H9 (cell line): ENCODE data around the gene PIK3R5. TPM values are rescaled to one million over a fixed set of nuclear protein-coding genes. Genes with fewer than 3 reads are reported as not detected.

Source experiments
- DNase-seq: peaks from one replicate; pipeline ENCODE4 v3.0.0-alpha.2; 2017
- H2AFZ ChIP-seq: one replicate; pipeline ENCODE4 v1.6.1; 2013; ENCODE audit warnings: mild to moderate bottlenecking, low read length, control low read depth, moderate library complexity
- H2AK5ac ChIP-seq: 2 replicates; pipeline ENCODE4 v1.6.1; 2013; ENCODE audit warnings: low read length, control low read depth, mixed read lengths; ENCODE audit not compliant: insufficient read length
- H2BK120ac ChIP-seq: one replicate; pipeline ENCODE4 v1.6.1; 2013; ENCODE audit warnings: low read depth, mild to moderate bottlenecking, low read length, control low read depth, inconsistent platforms; ENCODE audit not compliant: poor library complexity, severe bottlenecking
- H2BK12ac ChIP-seq: 2 replicates; pipeline ENCODE4 v1.6.1; 2013; ENCODE audit warnings: low read length, control low read depth, mixed read lengths, low read depth; ENCODE audit not compliant: insufficient read length
- H2BK15ac ChIP-seq: 2 replicates; pipeline ENCODE4 v1.6.1; 2013; ENCODE audit warnings: low read depth, low read length, control low read depth
- H2BK20ac ChIP-seq: one replicate; pipeline ENCODE4 v1.6.1; 2013; ENCODE audit warnings: low read depth, mild to moderate bottlenecking, low read length, control low read depth, inconsistent platforms; ENCODE audit not compliant: poor library complexity, severe bottlenecking
- H2BK5ac ChIP-seq: 2 replicates; pipeline ENCODE4 v1.6.1; 2013; ENCODE audit warnings: low read length, control low read depth, mixed read lengths; ENCODE audit not compliant: insufficient read length
- H3K14ac ChIP-seq: 2 replicates; pipeline ENCODE4 v1.6.1; 2013; ENCODE audit warnings: low read length, control low read depth; ENCODE audit not compliant: insufficient read depth
- H3K18ac ChIP-seq: 2 replicates; pipeline ENCODE4 v1.6.1; 2013; ENCODE audit warnings: low read depth, mild to moderate bottlenecking, mixed read lengths, low read length, control low read depth; ENCODE audit not compliant: insufficient read length
- H3K23ac ChIP-seq: 2 replicates; pipeline ENCODE4 v1.6.1; 2013; ENCODE audit warnings: low read length, control low read depth, mixed read lengths, low read depth; ENCODE audit not compliant: insufficient read length
- H3K23me2 ChIP-seq: 2 replicates; pipeline ENCODE4 v1.6.1; 2013; ENCODE audit warnings: low read depth, mild to moderate bottlenecking, mixed read lengths, low read length, control low read depth; ENCODE audit not compliant: insufficient read length, poor library complexity, severe bottlenecking
- H3K27ac ChIP-seq: 2 replicates; pipeline ENCODE4 v1.5.1; 2013; ENCODE audit warnings: low read length, control low read depth, mixed read lengths, low read depth; ENCODE audit not compliant: insufficient read length
- H3K27me3 ChIP-seq: 2 replicates; pipeline ENCODE4 v1.6.1; 2013; ENCODE audit warnings: low read length, control low read depth, inconsistent platforms; ENCODE audit not compliant: insufficient read depth
- H3K4ac ChIP-seq: 2 replicates; pipeline ENCODE4 v1.6.1; 2013; ENCODE audit warnings: low read depth, mild to moderate bottlenecking, control low read depth, inconsistent platforms, low read length, moderate library complexity
- H3K4me1 ChIP-seq: 2 replicates; pipeline ENCODE4 v1.6.1; 2013; ENCODE audit warnings: low read length, control low read depth, inconsistent platforms; ENCODE audit not compliant: insufficient read depth
- H3K4me2 ChIP-seq: 2 replicates; pipeline ENCODE4 v1.6.1; 2013; ENCODE audit warnings: low read length, control low read depth, mixed read lengths; ENCODE audit not compliant: insufficient read length, insufficient read depth
- H3K56ac ChIP-seq: 2 replicates; pipeline ENCODE4 v1.6.1; 2013; ENCODE audit warnings: low read depth, mild to moderate bottlenecking, mixed read lengths, low read length, control low read depth; ENCODE audit not compliant: insufficient read length
- H3K79me1 ChIP-seq: 2 replicates; pipeline ENCODE4 v1.6.1; 2013; ENCODE audit warnings: low read depth, mild to moderate bottlenecking, moderate library complexity, low read length, control low read depth, inconsistent platforms; ENCODE audit not compliant: insufficient read depth, poor library complexity, severe bottlenecking
- H3K79me2 ChIP-seq: 2 replicates; pipeline ENCODE4 v1.6.1; 2013; ENCODE audit warnings: low read length, control low read depth, inconsistent platforms; ENCODE audit not compliant: insufficient read depth
- H3K9ac ChIP-seq: 2 replicates; pipeline ENCODE4 v1.6.1; 2013; ENCODE audit warnings: low read length, control low read depth, mixed read lengths; ENCODE audit not compliant: insufficient read length; ENCODE audit errors: extremely low read depth
- H3K9me3 ChIP-seq: one replicate; pipeline ENCODE4 v1.6.1; 2013; ENCODE audit warnings: low read depth, low read length, inconsistent platforms; ENCODE audit not compliant: control insufficient read depth
- H3T11ph ChIP-seq: one replicate; pipeline ENCODE4 v1.6.1; 2013; ENCODE audit warnings: mild to moderate bottlenecking, low read length, control low read depth, inconsistent platforms
- H4K20me1 ChIP-seq: one replicate; pipeline ENCODE4 v1.6.1; 2013; ENCODE audit not compliant: control insufficient read depth, insufficient read length, insufficient read depth
- H4K5ac ChIP-seq: 2 replicates; pipeline ENCODE4 v1.6.1; 2013; ENCODE audit warnings: low read depth, mild to moderate bottlenecking, mixed read lengths, low read length, control low read depth; ENCODE audit not compliant: insufficient read length
- H4K8ac ChIP-seq: replicated peaks from 2 replicates; pipeline ENCODE4 v1.6.1; 2013; ENCODE audit warnings: low read length, control low read depth, mixed read lengths, low read depth; ENCODE audit not compliant: insufficient read length
- H4K91ac ChIP-seq: 2 replicates; pipeline ENCODE4 v1.6.1; 2013; ENCODE audit warnings: low read depth, mild to moderate bottlenecking, moderate library complexity, mixed read lengths, low read length, control low read depth; ENCODE audit not compliant: insufficient read length
- H3K27ac Mint-ChIP-seq, 3 experiments: 2 replicates in 2 of 3; 3 replicates in 1 of 3; pipeline ENCODE4 v1.8.0; 2020 to 2021; ENCODE audit warnings: mixed read lengths in 3 of 3, mild to moderate bottlenecking in 1 of 3, moderate library complexity in 1 of 3
- H3K27me3 Mint-ChIP-seq: 2 replicates; pipeline ENCODE4 v1.8.0; 2021; ENCODE audit warnings: low read depth, mild to moderate bottlenecking, moderate library complexity, mixed read lengths
- H3K36me3 Mint-ChIP-seq, 3 experiments: 2 replicates in 2 of 3; 3 replicates in 1 of 3; pipeline ENCODE4 v1.8.0; 2020 to 2021; ENCODE audit warnings: low read depth in 3 of 3, mixed read lengths in 3 of 3; ENCODE audit not compliant: insufficient read depth in 1 of 3
- H3K4me1 Mint-ChIP-seq, 2 experiments: 2 replicates each; pipeline ENCODE4 v1.8.0; 2020; ENCODE audit warnings: mixed read lengths in 2 of 2
- H3K4me3 Mint-ChIP-seq, 2 experiments: 2 replicates in 1 of 2; 3 replicates in 1 of 2; pipeline ENCODE4 v1.8.0; 2020 to 2021; ENCODE audit warnings: mild to moderate bottlenecking in 2 of 2, mixed read lengths in 2 of 2, moderate library complexity in 1 of 2
- H3K9me3 Mint-ChIP-seq, 2 experiments: 2 replicates in 1 of 2; 3 replicates in 1 of 2; pipeline ENCODE4 v1.8.0; 2020; ENCODE audit warnings: mild to moderate bottlenecking in 2 of 2, mixed read lengths in 2 of 2, moderate library complexity in 1 of 2
- CTCF ChIP-seq: fragments of 200-600 bp; sonication (generic); conservative IDR thresholded peaks from 3 replicates; pipeline ENCODE4 v1.8.0; 2021; ENCODE audit warnings: antibody characterized with exemption, mild to moderate bottlenecking
- WGBS: extraction: QIAGEN DNeasy Blood & Tissue Kit; methylation state at CpG from one replicate; pipeline ENCODE4 v1.1.7; 2013; ENCODE audit warnings: missing lambda C conversion rate, low lambda C conversion rate, mixed read lengths; ENCODE audit not compliant: insufficient read length; ENCODE audit errors: extremely low coverage; 5-methylcytosine and 5-hydroxymethylcytosine counted together
- total RNA-seq: library from RNA; stranded (reverse); gene quantifications from 2 replicates; pipeline ENCODE4 v1.2.1, GENCODE V29; 2021

The PIK3R5 gene
- total RNA-seq, 1 experiment from 2014 or later: 1.4 TPM

- no peaks in the 10 kb centered on the region for H3K79me1 ChIP-seq
- Mint-ChIP-seq H3K27ac (no peak overlapping the region; a peak in 1 of 7 replicates), H3K36me3 (no peaks in the 10 kb centered on the region), H3K9me3 (no peaks in the 10 kb centered on the region), H3K4me1 (peaks cover 20 to 33% of the 10 kb centered on the region in 2 experiments), H3K4me3 (no peak overlapping the region; a peak in 1 of 5 replicates), H3K27me3 (peaks cover 7% of the 10 kb centered on the region)
- H3K4me1 ChIP-seq: no peaks in the 10 kb centered on the region
- no peak overlapping the region for H2BK15ac ChIP-seq
- no peak overlapping the region for H3T11ph ChIP-seq
- H2AFZ ChIP-seq: no peak overlapping the region
- DNase-seq: peak; percentile 31
- no peak overlapping the region for H2BK12ac ChIP-seq
- H3K18ac ChIP-seq: no peak overlapping the region
- H2AK5ac ChIP-seq: no peak overlapping the region
- H3K4me2 ChIP-seq: no peak overlapping the region
- H3K14ac ChIP-seq: no peak overlapping the region
- H2BK20ac ChIP-seq: no peak overlapping the region
- no peak overlapping the region for H4K8ac ChIP-seq
- no peak overlapping the region for H2BK5ac ChIP-seq
- no peak overlapping the region for H4K91ac ChIP-seq
- H4K5ac ChIP-seq: no peak overlapping the region
- no peak overlapping the region for H3K56ac ChIP-seq
- no peaks in the 10 kb centered on the region for H3K79me2 ChIP-seq
- no peak overlapping the region for H2BK120ac ChIP-seq
- H3K9me3 ChIP-seq: no peaks in the 10 kb centered on the region
- H3K9ac ChIP-seq: no peak overlapping the region
- no peaks in the 10 kb centered on the region for H4K20me1 ChIP-seq
- no peak for TF ChIP-seq CTCF
- no peak overlapping the region for H3K23ac ChIP-seq
- no CpG with 5 or more reads among the region's 15 CpGs for WGBS
- H3K27me3 ChIP-seq: no peaks in the 10 kb centered on the region
- no peak overlapping the region for H3K27ac ChIP-seq
- H3K4ac ChIP-seq: no peak overlapping the region
- peaks cover 4% of the 10 kb centered on the region for H3K23me2 ChIP-seq
These were observed 71.8 kb downstream of the PIK3R5 start for GRCh38 chr17:8893621-8894201.
